AG04450 (cell line): ENCODE data around the gene LSG1. TPM values are rescaled to one million over a fixed set of nuclear protein-coding genes. Genes with fewer than 3 reads are reported as not detected.

Source experiments
- CTCF ChIA-PET: fragments of 300-600, 350-600 bp; formaldehyde crosslinking; extraction: SDS; loops from one replicate; lab custom pipeline; 2022; ENCODE audit warnings: antibody characterized with exemption, inconsistent platforms; lab: Charles Lee
- POLR2A ChIA-PET: fragments of 350-600 bp; formaldehyde crosslinking; extraction: SDS; loops from one replicate; lab custom pipeline; 2021; ENCODE audit warnings: antibody characterized with exemption, inconsistent platforms; lab: Yijun Ruan, JAX
- DNase-seq: peaks from one replicate; pipeline ENCODE4 v3.0.0-alpha.2; 2011; ENCODE audit warnings: low read depth, low spot score
- H3K27ac ChIP-seq: one replicate; pipeline ENCODE4 v1.5.1; 2012; ENCODE audit warnings: low read depth, low read length, control low read depth
- H3K27me3 ChIP-seq: one replicate; pipeline ENCODE4 v1.6.0; 2012; ENCODE audit warnings: low read length; ENCODE audit not compliant: control insufficient read depth, insufficient read depth
- H3K4me3 ChIP-seq: 2 replicates; pipeline ENCODE4 v1.5.1; 2011; ENCODE audit warnings: mild to moderate bottlenecking, low read depth, low read length, control low read depth
- H3K9me3 ChIP-seq: 2 replicates; pipeline ENCODE4 v1.5.1; 2012; ENCODE audit warnings: low read length; ENCODE audit not compliant: control insufficient read depth, insufficient read depth
- polyA plus RNA-seq: library from polyadenylated mRNA; depleted of rRNA; stranded (reverse); fragments of >200 nt; gene quantifications from 2 replicates; pipeline ENCODE4 v1.2.3, GENCODE V29; 2011
- TF ChIP-seq, protein P1 (sequence below): IDR thresholded peaks from 2 replicates; pipeline ENCODE4 v1.5.1; 2011; ENCODE audit warnings: low read depth, low read length, control low read depth, inconsistent platforms

Gene LSG1
- polyA plus RNA-seq, 1 experiment, result 34.0 TPM

DNA sequence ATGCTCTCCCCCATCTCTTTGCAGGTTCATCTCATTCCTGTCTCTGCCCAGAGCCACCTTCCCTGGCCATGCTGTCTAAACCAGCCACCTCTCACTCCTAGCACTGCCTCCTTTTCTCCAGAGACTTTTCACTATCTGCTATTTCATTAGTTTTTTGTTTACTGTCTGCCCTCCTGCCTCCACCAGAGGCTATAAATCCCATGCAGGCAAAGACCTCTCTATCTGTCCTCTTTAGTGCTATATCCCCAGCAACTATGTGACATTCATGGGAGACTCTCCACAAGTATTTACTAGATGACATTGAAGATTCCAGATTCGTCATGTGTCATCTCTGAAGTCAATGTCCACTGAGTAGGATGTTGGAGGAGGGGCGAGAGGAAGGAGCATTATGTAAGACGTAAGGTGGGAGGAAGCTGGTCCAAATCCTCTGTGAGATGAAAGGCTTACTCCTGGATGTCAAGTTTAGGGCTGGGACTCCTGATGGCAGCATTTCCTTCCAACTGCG is 10.2 kb upstream of the LSG1 start:
- CTCF ChIA-PET, result interaction anchor here (0.6 to 3.8 kb wide), 58 partner anchors 10 to 860 kb away, joined by 3 to 73 read pairs (median 5); partner anchors contain the start of genes LSG1 and XXYLT1

DNA sequence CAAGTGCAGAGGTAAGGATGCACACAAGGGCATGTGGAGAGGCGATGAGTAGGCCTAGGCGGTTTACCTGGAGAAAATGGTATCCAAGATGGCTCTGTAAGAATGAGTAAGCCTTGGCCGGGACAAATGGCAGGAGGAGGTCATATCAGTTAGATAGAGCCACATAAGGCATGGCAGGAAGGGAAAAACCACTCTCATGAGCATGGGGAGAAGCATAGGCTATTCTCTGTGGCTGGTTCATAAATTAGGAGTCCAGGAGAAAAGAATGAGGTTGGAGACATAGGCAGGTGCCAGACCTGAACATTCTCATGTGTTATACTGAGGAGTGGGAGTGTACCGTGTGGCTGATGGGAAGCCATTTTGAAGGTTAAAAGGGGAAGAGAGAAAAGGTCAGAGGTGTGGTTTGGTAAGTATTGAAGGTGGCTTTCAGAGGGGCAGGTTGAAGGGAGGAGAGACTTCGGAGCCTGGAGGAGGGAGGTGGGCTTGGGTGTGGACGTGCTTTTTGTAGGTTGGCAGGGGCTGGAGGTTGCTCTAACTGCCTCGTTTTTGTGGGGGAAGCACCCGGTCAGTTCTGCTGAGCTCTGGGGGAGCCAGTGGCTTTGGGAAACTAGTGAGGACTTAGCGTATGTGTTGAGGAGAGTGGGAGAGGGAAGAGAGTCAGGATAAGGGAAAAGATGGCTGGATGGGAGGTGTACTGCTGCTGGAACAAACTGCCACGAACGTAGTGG is 9.1 kb upstream of the LSG1 start:
- H3K27me3 ChIP-seq, result no peaks in the 10 kb centered on the region

More for the DNA sequence above, 10.2 kb upstream of the LSG1 start:
- Histone ChIP-seq H3K4me3 (no peak overlapping the region), H3K27ac (no peak overlapping the region), H3K9me3 (no peaks in the 10 kb centered on the region; the same call in 1 of the 2 replicates), H3K27me3 (no peaks in the 10 kb centered on the region)
- TF ChIP-seq, protein P1, sequence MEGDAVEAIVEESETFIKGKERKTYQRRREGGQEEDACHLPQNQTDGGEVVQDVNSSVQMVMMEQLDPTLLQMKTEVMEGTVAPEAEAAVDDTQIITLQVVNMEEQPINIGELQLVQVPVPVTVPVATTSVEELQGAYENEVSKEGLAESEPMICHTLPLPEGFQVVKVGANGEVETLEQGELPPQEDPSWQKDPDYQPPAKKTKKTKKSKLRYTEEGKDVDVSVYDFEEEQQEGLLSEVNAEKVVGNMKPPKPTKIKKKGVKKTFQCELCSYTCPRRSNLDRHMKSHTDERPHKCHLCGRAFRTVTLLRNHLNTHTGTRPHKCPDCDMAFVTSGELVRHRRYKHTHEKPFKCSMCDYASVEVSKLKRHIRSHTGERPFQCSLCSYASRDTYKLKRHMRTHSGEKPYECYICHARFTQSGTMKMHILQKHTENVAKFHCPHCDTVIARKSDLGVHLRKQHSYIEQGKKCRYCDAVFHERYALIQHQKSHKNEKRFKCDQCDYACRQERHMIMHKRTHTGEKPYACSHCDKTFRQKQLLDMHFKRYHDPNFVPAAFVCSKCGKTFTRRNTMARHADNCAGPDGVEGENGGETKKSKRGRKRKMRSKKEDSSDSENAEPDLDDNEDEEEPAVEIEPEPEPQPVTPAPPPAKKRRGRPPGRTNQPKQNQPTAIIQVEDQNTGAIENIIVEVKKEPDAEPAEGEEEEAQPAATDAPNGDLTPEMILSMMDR, result no peak
- no peak for DNase-seq
- POLR2A ChIA-PET, result interaction anchor here (0.9 to 1.6 kb wide), 4 partner anchors 10 to 589 kb away, joined by 4 to 7 read pairs (median 6); partner anchors contain the start of genes LSG1 and XXYLT1

DNA sequence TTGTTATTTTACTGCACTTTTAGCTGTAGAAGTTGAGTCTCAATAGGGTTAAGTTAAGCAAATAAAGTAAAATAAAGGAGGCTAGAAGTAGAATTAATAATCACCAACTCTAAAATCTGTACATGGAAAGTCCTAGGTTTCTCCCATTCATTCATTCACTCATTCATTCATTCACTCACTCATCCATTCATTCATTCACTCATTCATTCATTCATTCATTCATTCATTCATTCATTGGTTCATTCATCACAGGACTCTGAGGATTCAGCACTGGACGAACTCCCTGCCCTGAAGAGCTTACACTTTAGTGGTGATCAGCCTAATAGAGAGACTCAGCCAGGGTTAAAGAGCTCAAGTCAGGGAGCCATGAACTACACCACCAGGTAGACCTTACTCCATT is 4.5 kb upstream of the LSG1 start:
- TF ChIP-seq, protein P1, result no peak
- Histone ChIP-seq H3K27ac (no peak overlapping the region), H3K9me3 (no peaks in the 10 kb centered on the region), H3K27me3 (peaks cover 3% of the 10 kb centered on the region), H3K4me3 (no peak overlapping the region)
- DNase-seq, result no peak
- CTCF ChIA-PET, result no interaction called here
- POLR2A ChIA-PET, result no interaction called here

More for the DNA sequence above, 9.1 kb upstream of the LSG1 start:
- DNase-seq, result no peak
- ChIA-PET CTCF (interaction anchor here (0.6 to 2.9 kb wide), 4 partner anchors 9 to 589 kb away, joined by 3 to 73 read pairs (median 40); partner anchors contain the start of genes LSG1 and XXYLT1), POLR2A (no interaction called here)
- TF ChIP-seq, protein P1, result no peak
- Histone ChIP-seq H3K4me3 (no peak overlapping the region), H3K9me3 (no peaks in the 10 kb centered on the region; the same call in 1 of the 2 replicates), H3K27ac (no peak overlapping the region)

DNA sequence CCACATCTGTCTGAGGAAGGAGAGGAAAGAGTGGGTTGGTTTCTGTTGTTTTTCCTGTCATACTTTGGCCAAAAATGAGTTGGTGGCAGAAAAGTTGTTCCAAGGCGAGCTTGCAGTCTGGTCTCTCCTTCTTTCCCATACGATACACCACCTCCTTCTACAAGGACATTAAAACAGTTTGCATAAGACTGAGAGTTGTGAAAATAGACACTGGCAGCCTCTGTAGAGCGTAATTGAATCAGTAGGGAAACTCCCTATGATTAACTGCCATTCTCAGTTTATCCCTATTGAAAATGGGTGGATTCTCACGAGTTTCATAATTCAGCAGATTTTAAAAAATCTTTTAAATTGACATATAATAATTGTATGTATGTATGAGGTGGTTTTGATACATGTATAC is 3.7 kb upstream of the LSG1 start:
- Histone ChIP-seq H3K27ac (no peak overlapping the region), H3K9me3 (no peaks in the 10 kb centered on the region), H3K27me3 (peaks cover 3% of the 10 kb centered on the region), H3K4me3 (no peak overlapping the region)
- POLR2A ChIA-PET, result no interaction called here
- TF ChIP-seq, protein P1, result no peak
- DNase-seq, result no peak
- CTCF ChIA-PET, result interaction anchor here (2.7 kb wide), 1 partner anchor 595 kb away, joined by 10 read pairs; the partner anchor contains the start of gene XXYLT1
